B cell (primary cell): ENCODE measurements around the gene ZFAND4.

ENCODE experiments used
- EZH2 ChIP-seq: IDR thresholded peaks from 2 replicates; pipeline ENCODE4 v1.6.1; 2012; ENCODE audit warnings: borderline replicate concordance, low read depth, mild to moderate bottlenecking, moderate library complexity, low read length; ENCODE audit not compliant: insufficient read depth, poor library complexity, severe bottlenecking
- TF ChIP-seq, protein P1 (sequence below): fragments of 200-600 bp; IDR thresholded peaks from one replicate; pipeline ENCODE4 v1.8.0; 2022; ENCODE audit warnings: antibody characterized with exemption, mild to moderate bottlenecking

DNA sequence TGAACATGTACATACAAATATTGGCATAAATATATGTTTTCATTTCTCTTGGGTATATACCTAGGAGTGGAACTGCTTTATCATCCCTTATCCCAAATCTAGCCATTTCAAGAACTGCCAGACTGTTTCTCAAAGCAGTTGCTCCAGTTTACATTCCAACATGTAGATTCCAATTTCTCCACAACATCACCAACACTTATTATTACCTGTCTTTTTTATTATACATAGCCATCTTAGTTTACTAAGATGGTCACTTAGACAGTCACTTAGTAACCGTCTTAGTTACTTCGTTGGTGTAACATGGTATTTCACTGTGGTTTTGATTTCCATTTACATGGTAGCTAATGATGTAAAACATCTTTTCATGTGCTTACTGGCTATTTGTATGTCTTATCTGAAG, 82.7 kb downstream of the ZFAND4 start:
- TF ChIP-seq, protein P1, sequence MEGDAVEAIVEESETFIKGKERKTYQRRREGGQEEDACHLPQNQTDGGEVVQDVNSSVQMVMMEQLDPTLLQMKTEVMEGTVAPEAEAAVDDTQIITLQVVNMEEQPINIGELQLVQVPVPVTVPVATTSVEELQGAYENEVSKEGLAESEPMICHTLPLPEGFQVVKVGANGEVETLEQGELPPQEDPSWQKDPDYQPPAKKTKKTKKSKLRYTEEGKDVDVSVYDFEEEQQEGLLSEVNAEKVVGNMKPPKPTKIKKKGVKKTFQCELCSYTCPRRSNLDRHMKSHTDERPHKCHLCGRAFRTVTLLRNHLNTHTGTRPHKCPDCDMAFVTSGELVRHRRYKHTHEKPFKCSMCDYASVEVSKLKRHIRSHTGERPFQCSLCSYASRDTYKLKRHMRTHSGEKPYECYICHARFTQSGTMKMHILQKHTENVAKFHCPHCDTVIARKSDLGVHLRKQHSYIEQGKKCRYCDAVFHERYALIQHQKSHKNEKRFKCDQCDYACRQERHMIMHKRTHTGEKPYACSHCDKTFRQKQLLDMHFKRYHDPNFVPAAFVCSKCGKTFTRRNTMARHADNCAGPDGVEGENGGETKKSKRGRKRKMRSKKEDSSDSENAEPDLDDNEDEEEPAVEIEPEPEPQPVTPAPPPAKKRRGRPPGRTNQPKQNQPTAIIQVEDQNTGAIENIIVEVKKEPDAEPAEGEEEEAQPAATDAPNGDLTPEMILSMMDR = no peak
- TF ChIP-seq EZH2 = no peak
